Keratinocyte (primary cell): ENCODE data around the gene WDR7.

Experiments used
- CTCF ChIP-seq, 3 experiments: IDR thresholded peaks in 1 of 3; conservative IDR thresholded peaks in 1 of 3; optimal IDR thresholded peaks in 1 of 3; 2 replicates in 2 of 3; 3 replicates in 1 of 3; pipeline versions ENCODE3 to v1.5.1; 2011; ENCODE audit warnings: low read length in 3 of 3, mild to moderate bottlenecking in 3 of 3, moderate library complexity in 2 of 3, control low read depth in 1 of 3, inconsistent platforms in 1 of 3; ENCODE audit not compliant: insufficient read depth in 2 of 3; ENCODE audit errors: extremely low read depth in 1 of 3
- EZH2 ChIP-seq: IDR thresholded peaks from one replicate; pipeline ENCODE4 v1.6.1; 2012; ENCODE audit warnings: inconsistent platforms, mild to moderate bottlenecking, low read length, moderate library complexity

- no peak for TF ChIP-seq CTCF (optimal IDR thresholded peaks at IDR 0.05 in 1 of 3, IDR thresholded peaks at IDR 0.05 in 1 of 3, conservative IDR thresholded peaks at IDR 0.05 in 1 of 3; ENCODE audit: extremely low read depth in 1 of 3, insufficient read depth in 2 of 3, low read length in 3 of 3)
- no peak for TF ChIP-seq EZH2
These were observed 259.8 kb downstream of the WDR7 start for GRCh38 chr18:56910967-56911366.
